COR-L47 (cell line): ENCODE data around the gene IL19.
"Not testable (repeated sequence)": the region's sequence is repeated elsewhere in the genome, so short reads cannot be mapped to it uniquely, and the experiment has no call there.

Experiments used
- DNase-seq: peaks from one replicate; lab custom pipeline; 2025; lab: John Stamatoyannopoulos, UW

IL19 gene

GRCh38 chr1:206776229-206776628 lies 5.7 kb downstream of the IL19 start:
- DNase-seq = no peak

- DNase-seq = no peak
These were observed 7.5 kb downstream of the IL19 start for GRCh38 chr1:206778031-206778430.

GRCh38 chr1:206778911-206779310 lies 8.3 kb downstream of the IL19 start:
- DNase-seq = not testable (repeated sequence)

GRCh38 chr1:206779638-206780037 lies 9.1 kb downstream of the IL19 start:
- no peak for DNase-seq

- no peak for DNase-seq
These were observed 11.9 kb downstream of the IL19 start for GRCh38 chr1:206782448-206782847.

GRCh38 chr1:206783506-206783905 lies 12.9 kb downstream of the IL19 start:
- no peak for DNase-seq

GRCh38 chr1:206784471-206784903 lies 13.9 kb downstream of the IL19 start:
- DNase-seq = no peak

GRCh38 chr1:206785182-206785765 lies 14.7 kb downstream of the IL19 start:
- no peak for DNase-seq

- no peak for DNase-seq
These were observed 15.8 kb downstream of the IL19 start for GRCh38 chr1:206786212-206786886.

- no peak for DNase-seq
These were observed 17.3 kb downstream of the IL19 start for GRCh38 chr1:206787891-206788290.

- no peak for DNase-seq
These were observed 18.0 kb downstream of the IL19 start for GRCh38 chr1:206788487-206789050.

GRCh38 chr1:206790502-206791250 lies 20.1 kb downstream of the IL19 start:
- no peak for DNase-seq

GRCh38 chr1:206792939-206793607 lies 22.5 kb downstream of the IL19 start:
- no peak for DNase-seq

- DNase-seq = no peak
These were observed 23.0 kb downstream of the IL19 start for GRCh38 chr1:206793620-206794019.

GRCh38 chr1:206794294-206794908 lies 23.8 kb downstream of the IL19 start:
- DNase-seq = no peak

- DNase-seq = no peak
These were observed 25.5 kb downstream of the IL19 start for GRCh38 chr1:206796116-206796515.

GRCh38 chr1:206796981-206797402 lies 26.4 kb downstream of the IL19 start:
- no peak for DNase-seq

GRCh38 chr1:206797534-206798383 lies 27.2 kb downstream of the IL19 start:
- DNase-seq = no peak

GRCh38 chr1:206798384-206798996 lies 27.9 kb downstream of the IL19 start:
- no peak for DNase-seq

GRCh38 chr1:206799311-206799710 lies 28.7 kb downstream of the IL19 start:
- no peak for DNase-seq
